Sigmoid colon (tissue), 4 donors: Measurements from ENCODE around the gene PRKCB.

Source experiments
- CTCF ChIP-seq, 4 experiments: fragments of 450-650 bp in 3 of 4; fragments of 200-600 bp in 1 of 4; IDR thresholded peaks; one replicate each; pipeline ENCODE4 v1.5.1; 2016 to 2019; ENCODE audit warnings: antibody characterized with exemption in 4 of 4, mild to moderate bottlenecking in 3 of 4, moderate library complexity in 2 of 4
- EP300 ChIP-seq, 4 donors: sonication (generic); formaldehyde crosslinking; IDR thresholded peaks; one replicate each; pipeline ENCODE4 v1.6.1; 2017; ENCODE audit warnings: antibody characterized with exemption in 4 of 4
- POLR2A ChIP-seq, 2 donors: fragments of 450-650 bp; IDR thresholded peaks; one replicate each; pipeline ENCODE4 v1.6.1; 2016; ENCODE audit warnings: antibody characterized with exemption in 2 of 2, mild to moderate bottlenecking in 2 of 2, moderate library complexity in 2 of 2
- POLR2AphosphoS5 ChIP-seq, 4 donors: sonication (generic); formaldehyde crosslinking; IDR thresholded peaks; one replicate each; pipeline ENCODE4 v1.6.1; 2017; ENCODE audit warnings: antibody characterized with exemption in 4 of 4

GRCh38 chr16:23964136-23964535 lies 128.4 kb downstream of the PRKCB start:
- TF ChIP-seq CTCF (IDR thresholded peaks at IDR 0.05) = no peak
- TF ChIP-seq POLR2A (IDR thresholded peaks at IDR 0.05) = no peak
- no peak for TF ChIP-seq EP300 (IDR thresholded peaks at IDR 0.05)
- no peak for TF ChIP-seq POLR2AphosphoS5 (IDR thresholded peaks at IDR 0.05)
